WERI-Rb-1 (cell line): ENCODE results near the gene KLHL22.

Experiments used
- DNase-seq: peaks from one replicate; pipeline ENCODE4 v3.0.0-alpha.2; 2020
- H3K27ac ChIP-seq: fragments of 250-450 bp; sonication (Bioruptor Pico); 2 replicates; pipeline ENCODE4 v1.5.1; 2020; ENCODE audit warnings: mild to moderate bottlenecking, moderate library complexity
- H3K27me3 ChIP-seq: fragments of 250-450 bp; sonication (Bioruptor Pico); 2 replicates; pipeline ENCODE4 v1.5.1; 2021; ENCODE audit warnings: mild to moderate bottlenecking, low read depth, moderate library complexity; ENCODE audit not compliant: insufficient read depth, severe bottlenecking
- H3K36me3 ChIP-seq: fragments of 250-450 bp; sonication (Bioruptor Pico); 2 replicates; pipeline ENCODE4 v1.5.1; 2020; ENCODE audit warnings: mild to moderate bottlenecking, moderate library complexity
- H3K4me3 ChIP-seq: 2 replicates; pipeline ENCODE4 v1.5.1; 2011; ENCODE audit warnings: low read depth, mild to moderate bottlenecking, control low read depth, low read length
- H3K9me3 ChIP-seq: fragments of 250-450 bp; sonication (Bioruptor Pico); 2 replicates; pipeline ENCODE4 v1.5.1; 2021; ENCODE audit warnings: mild to moderate bottlenecking, moderate library complexity; ENCODE audit not compliant: severe bottlenecking
- TF ChIP-seq, protein P1 (sequence below): IDR thresholded peaks from 2 replicates; pipeline ENCODE4 v1.5.1; 2011; ENCODE audit warnings: low read depth, mild to moderate bottlenecking, control low read depth, inconsistent platforms, low read length

KLHL22 gene

DNA sequence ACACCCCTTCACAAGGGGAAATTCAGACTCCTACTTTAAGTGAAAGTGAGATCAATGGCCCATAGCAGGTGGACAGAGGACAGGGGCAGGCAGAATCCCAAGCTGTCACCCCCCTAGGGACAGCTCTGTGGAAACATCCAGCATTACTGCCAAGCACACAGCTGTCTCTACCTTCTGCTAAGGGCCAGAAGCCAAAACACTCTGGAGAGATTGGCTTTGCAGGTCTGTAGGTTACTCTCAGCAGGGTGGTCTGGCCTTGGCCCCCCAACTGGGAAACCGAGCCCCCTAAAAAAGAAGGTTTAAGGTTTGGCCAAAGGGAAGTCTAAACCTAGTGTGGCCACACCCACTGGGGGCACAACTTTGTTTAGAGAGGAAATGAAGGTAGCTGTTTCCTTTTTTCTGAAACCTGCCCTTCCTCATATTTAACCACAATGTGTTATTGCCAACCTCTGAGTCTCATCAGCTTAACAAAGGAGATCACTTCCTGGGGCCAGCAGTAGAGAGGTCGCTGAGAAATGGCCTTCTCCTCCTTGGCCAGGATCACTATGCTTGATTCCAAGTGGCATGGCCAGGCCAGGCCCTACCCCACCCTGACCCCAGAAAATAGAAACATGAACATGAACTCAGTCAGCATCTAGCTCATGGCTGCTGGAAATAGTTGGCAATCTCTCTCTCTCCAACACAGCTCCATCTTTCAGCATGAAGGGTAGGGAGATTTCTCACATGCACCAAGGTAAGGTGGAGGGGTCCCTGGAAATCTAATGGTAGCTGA, 32.1 kb downstream of the KLHL22 start:
- Histone ChIP-seq H3K9me3 (no peaks in the 10 kb centered on the region), H3K27ac (no peak overlapping the region), H3K4me3 (no peak overlapping the region), H3K27me3 (no peaks in the 10 kb centered on the region), H3K36me3 (peaks cover 60% of the 10 kb centered on the region)
- TF ChIP-seq, protein P1, sequence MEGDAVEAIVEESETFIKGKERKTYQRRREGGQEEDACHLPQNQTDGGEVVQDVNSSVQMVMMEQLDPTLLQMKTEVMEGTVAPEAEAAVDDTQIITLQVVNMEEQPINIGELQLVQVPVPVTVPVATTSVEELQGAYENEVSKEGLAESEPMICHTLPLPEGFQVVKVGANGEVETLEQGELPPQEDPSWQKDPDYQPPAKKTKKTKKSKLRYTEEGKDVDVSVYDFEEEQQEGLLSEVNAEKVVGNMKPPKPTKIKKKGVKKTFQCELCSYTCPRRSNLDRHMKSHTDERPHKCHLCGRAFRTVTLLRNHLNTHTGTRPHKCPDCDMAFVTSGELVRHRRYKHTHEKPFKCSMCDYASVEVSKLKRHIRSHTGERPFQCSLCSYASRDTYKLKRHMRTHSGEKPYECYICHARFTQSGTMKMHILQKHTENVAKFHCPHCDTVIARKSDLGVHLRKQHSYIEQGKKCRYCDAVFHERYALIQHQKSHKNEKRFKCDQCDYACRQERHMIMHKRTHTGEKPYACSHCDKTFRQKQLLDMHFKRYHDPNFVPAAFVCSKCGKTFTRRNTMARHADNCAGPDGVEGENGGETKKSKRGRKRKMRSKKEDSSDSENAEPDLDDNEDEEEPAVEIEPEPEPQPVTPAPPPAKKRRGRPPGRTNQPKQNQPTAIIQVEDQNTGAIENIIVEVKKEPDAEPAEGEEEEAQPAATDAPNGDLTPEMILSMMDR = no peak
- DNase-seq = no peak

DNA sequence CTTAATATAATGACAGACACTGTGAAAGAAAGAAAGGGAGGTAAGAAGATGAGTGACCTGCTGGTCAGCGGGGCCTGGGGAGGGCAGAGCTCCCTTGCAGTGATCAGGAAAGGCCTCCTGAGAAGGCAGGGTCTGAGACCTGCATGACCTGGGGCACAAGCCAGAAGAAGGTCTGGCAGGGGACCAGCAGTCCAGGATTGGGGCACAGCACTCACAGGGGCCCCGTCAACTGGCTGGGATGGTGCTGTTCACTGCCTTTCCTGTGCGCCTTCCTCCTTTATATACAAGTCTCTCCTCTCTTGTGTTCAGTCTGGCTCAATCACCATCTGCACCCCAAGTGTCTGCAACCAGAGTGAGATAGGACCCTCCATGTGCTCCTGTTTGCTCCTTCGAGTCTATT, 35.7 kb downstream of the KLHL22 start:
- H3K27ac ChIP-seq = no peak overlapping the region
- H3K9me3 ChIP-seq = no peaks in the 10 kb centered on the region
- TF ChIP-seq, protein P1 = no peak
- H3K4me3 ChIP-seq = no peak overlapping the region
- peaks cover 72% of the 10 kb centered on the region for H3K36me3 ChIP-seq
- no peak for DNase-seq
- H3K27me3 ChIP-seq = no peaks in the 10 kb centered on the region

DNA sequence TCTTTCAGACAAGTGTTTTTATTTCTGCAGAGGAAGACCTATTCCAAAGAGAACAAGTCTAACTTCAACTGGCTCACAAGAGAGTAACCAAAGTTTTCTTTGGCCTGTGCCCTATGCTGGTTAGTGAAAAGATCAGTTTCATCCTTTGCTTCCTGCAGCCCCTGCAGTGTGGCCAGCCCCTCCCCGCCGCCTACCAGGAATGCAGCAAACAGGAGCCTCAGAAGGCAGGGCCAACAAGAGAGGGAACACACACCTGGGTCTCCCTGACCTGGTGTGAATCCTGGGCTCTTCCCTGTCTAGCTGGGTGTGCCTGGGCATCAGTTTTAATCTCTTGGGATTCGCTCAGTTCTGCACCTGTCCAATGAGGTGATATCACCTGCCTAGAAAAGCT, 36.4 kb downstream of the KLHL22 start:
- no peak overlapping the region for H3K27ac ChIP-seq
- H3K36me3 ChIP-seq = peaks cover 72% of the 10 kb centered on the region
- TF ChIP-seq, protein P1 = no peak
- DNase-seq = no peak
- H3K9me3 ChIP-seq = no peaks in the 10 kb centered on the region
- H3K4me3 ChIP-seq = no peak overlapping the region
- no peaks in the 10 kb centered on the region for H3K27me3 ChIP-seq

DNA sequence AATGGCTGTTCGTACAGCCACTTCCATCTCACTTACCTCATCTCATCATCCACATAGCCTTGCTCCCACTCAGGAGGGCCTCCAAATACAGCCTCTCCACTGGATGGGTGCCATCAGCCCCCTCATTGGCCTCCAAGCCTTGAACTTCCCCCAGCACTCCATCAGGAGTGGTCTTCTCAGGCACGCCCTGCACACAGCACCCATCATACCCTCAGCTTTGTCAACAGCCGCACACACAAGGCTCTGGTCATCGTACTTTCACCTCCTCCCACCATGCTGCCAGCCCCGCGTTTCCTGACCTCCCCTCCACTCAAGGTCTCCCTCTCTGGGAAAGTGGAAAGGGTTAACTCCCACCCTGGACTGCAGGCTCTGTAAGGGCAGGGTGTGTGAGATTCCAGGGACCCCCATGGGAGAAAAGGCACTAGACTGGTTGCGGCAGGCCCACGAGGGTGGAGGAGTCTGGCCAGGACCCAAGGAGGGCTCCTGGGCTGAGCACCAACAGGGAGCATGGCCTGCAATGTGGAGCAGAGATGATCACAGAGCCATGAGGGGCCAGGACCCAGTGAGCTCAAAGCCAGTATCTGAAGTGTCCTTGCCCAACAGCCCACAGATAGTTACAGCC, 37.0 kb downstream of the KLHL22 start:
- TF ChIP-seq, protein P1 = no peak
- H3K27ac ChIP-seq = no peak overlapping the region

DNA sequence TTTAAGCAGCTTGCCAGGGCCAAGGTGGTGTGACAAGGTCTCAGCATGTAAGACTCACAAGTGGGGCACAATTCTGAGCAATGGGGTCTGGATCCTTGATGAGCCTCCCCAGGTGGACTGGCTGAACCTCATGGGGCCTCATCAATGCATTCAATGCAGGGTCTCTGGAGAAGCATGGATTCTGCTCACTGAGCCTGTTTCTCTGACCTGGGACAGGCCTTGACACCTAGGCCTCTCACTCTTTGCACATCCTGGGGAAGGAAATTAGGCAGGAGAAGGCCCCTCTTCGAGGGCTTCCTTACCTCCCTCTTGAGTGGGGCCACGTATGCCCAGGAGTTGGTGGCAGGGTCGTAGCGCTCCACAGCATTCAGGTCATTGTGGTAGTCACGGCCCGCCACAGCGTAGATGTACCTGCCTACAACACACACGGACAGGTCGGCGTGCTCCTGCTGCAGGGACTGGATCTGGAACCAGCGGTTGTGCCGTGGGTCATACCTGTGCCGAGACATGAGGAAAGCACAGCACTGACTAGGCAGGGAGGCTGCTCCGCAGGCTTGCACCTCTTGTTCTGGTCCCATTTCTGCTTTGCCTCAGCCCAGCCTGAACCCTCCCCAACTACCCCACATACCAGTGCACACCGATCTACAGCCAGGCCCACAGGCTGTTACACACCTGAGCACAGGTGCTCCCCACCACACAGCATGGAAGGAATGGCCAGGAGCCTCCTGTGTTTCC, 37.9 kb downstream of the KLHL22 start:
- H3K4me3 ChIP-seq = no peak overlapping the region
- no peaks in the 10 kb centered on the region for H3K9me3 ChIP-seq
- no peak overlapping the region for H3K27ac ChIP-seq
- TF ChIP-seq, protein P1 = no peak
- no peak for DNase-seq
- no peaks in the 10 kb centered on the region for H3K27me3 ChIP-seq
- peaks cover 69% of the 10 kb centered on the region for H3K36me3 ChIP-seq

More for the DNA sequence above, 37.0 kb downstream of the KLHL22 start:
- Histone ChIP-seq H3K27me3 (no peaks in the 10 kb centered on the region), H3K9me3 (no peaks in the 10 kb centered on the region), H3K36me3 (peaks cover 72% of the 10 kb centered on the region), H3K4me3 (no peak overlapping the region)
- DNase-seq = no peak
